NCI-H146 (cell line): ENCODE results near the gene TK2.
"Not testable (repeated sequence)": the region's sequence is repeated elsewhere in the genome, so short reads cannot be mapped to it uniquely, and the experiment has no call there.

Experiments used
- DNase-seq: peaks from one replicate; lab custom pipeline; 2025; lab: John Stamatoyannopoulos, UW

The TK2 gene

GRCh38 chr16:66572356-66572755, 22.4 kb upstream of the TK2 start:
- no peak for DNase-seq

- no peak for DNase-seq
Observed at GRCh38 chr16:66569827-66570405, 20.0 kb upstream of the TK2 start.

GRCh38 chr16:66569131-66569530, 19.2 kb upstream of the TK2 start:
- DNase-seq, result no peak

GRCh38 chr16:66568355-66568754, 18.4 kb upstream of the TK2 start:
- DNase-seq, result no peak

GRCh38 chr16:66567270-66567669, 17.3 kb upstream of the TK2 start:
- not testable (repeated sequence) for DNase-seq

- no peak for DNase-seq
Observed at GRCh38 chr16:66566051-66566901, 16.4 kb upstream of the TK2 start, which contains the start of gene CMTM1. CMTM1 (plus strand) TSS chr16:66566439; CDS start chr16:66566514, 75 bp downstream.

- no peak for DNase-seq
Observed at GRCh38 chr16:66563574-66564334, 13.8 kb upstream of the TK2 start.

- no peak for DNase-seq
Observed at GRCh38 chr16:66562986-66563385, 13.1 kb upstream of the TK2 start.

GRCh38 chr16:66562409-66562808, 12.5 kb upstream of the TK2 start:
- DNase-seq, result no peak

- DNase-seq, result no peak
Observed at GRCh38 chr16:66561381-66562080, 11.6 kb upstream of the TK2 start.

- DNase-seq, result no peak
Observed at GRCh38 chr16:66560107-66560506, 10.2 kb upstream of the TK2 start.

- no peak for DNase-seq
Observed at GRCh38 chr16:66554495-66554894, 4.6 kb upstream of the TK2 start.

GRCh38 chr16:66554021-66554420, 4.1 kb upstream of the TK2 start:
- DNase-seq, result no peak

GRCh38 chr16:66553223-66553622, 3.3 kb upstream of the TK2 start:
- no peak for DNase-seq

GRCh38 chr16:66552286-66553177, 2.6 kb upstream of the TK2 start, which contains the start of gene CKLF:
CKLF (plus strand) TSS chr16:66552576; CDS start chr16:66552716, 140 bp downstream.
- DNase-seq, result peak; percentile 83

- DNase-seq, result no peak
Observed at GRCh38 chr16:66551788-66552285, 1.9 kb upstream of the TK2 start.

- DNase-seq, result peak; percentile 26
Observed at GRCh38 chr16:66551348-66551759, 1.4 kb upstream of the TK2 start.

- no peak for DNase-seq
Observed at GRCh38 chr16:66548868-66549267, 1.1 kb downstream of the TK2 start.

- DNase-seq, result no peak
Observed at GRCh38 chr16:66548068-66548467, 1.9 kb downstream of the TK2 start.

GRCh38 chr16:66547101-66547989, 2.6 kb downstream of the TK2 start:
- DNase-seq, result no peak
